Neural progenitor cell (in vitro differentiated cells): ENCODE measurements around the gene RNF26. TPM values are rescaled to one million over a fixed set of nuclear protein-coding genes. Genes with fewer than 3 reads are reported as not detected.

ENCODE experiments used
- DNase-seq: peaks from one replicate; pipeline ENCODE4 v3.0.0-alpha.2; 2016; ENCODE audit warnings: low spot score
- H2AFZ ChIP-seq: fragments of 200-600 bp; sonication (generic); replicated peaks from 2 replicates; pipeline ENCODE4 v1.6.1; 2016; ENCODE audit warnings: antibody characterized with exemption
- H3F3A ChIP-seq: fragments of 200-600 bp; sonication (generic); 2 replicates; pipeline ENCODE4 v1.6.1; 2016; ENCODE audit warnings: antibody characterized with exemption, low read depth
- H3K27ac ChIP-seq: fragments of 200-600 bp; sonication (generic); 2 replicates; pipeline ENCODE4 v1.5.1; 2016; ENCODE audit warnings: mild to moderate bottlenecking
- H3K27me3 ChIP-seq: fragments of 200-600 bp; sonication (generic); 2 replicates; pipeline ENCODE4 v1.6.1; 2016; ENCODE audit warnings: mild to moderate bottlenecking, moderate library complexity
- H3K36me3 ChIP-seq: fragments of 200-600 bp; sonication (generic); 2 replicates; pipeline ENCODE4 v1.5.1; 2016
- H3K4me1 ChIP-seq: fragments of 200-600 bp; sonication (generic); 2 replicates; pipeline ENCODE4 v1.6.1; 2016; ENCODE audit warnings: mixed run types
- H3K4me2 ChIP-seq: fragments of 200-600 bp; sonication (generic); 2 replicates; pipeline ENCODE4 v1.6.1; 2016
- H3K4me3 ChIP-seq: fragments of 200-600 bp; sonication (generic); 2 replicates; pipeline ENCODE4 v1.5.1; 2016
- H3K79me2 ChIP-seq: fragments of 200-600 bp; sonication (generic); 2 replicates; pipeline ENCODE4 v1.6.1; 2016; ENCODE audit warnings: low read depth
- H3K9ac ChIP-seq: fragments of 200-600 bp; sonication (generic); 2 replicates; pipeline ENCODE4 v1.6.1; 2016
- H3K9me3 ChIP-seq: fragments of 200-600 bp; sonication (generic); 2 replicates; pipeline ENCODE4 v1.5.1; 2016; ENCODE audit warnings: low read depth
- H4K20me1 ChIP-seq: fragments of 200-600 bp; sonication (generic); 2 replicates; pipeline ENCODE4 v1.6.1; 2016; ENCODE audit warnings: low read depth
- H3K27ac Mint-ChIP-seq: 3 replicates; pipeline ENCODE4 v1.8.0; 2021; ENCODE audit warnings: mixed read lengths
- H3K27me3 Mint-ChIP-seq: 2 replicates; pipeline ENCODE4 v1.8.0; 2022; ENCODE audit warnings: low read depth, mild to moderate bottlenecking, inconsistent platforms, moderate library complexity, mixed read lengths; ENCODE audit not compliant: insufficient read depth
- H3K36me3 Mint-ChIP-seq: 3 replicates; pipeline ENCODE4 v1.8.0; 2021; ENCODE audit warnings: mixed read lengths
- H3K4me1 Mint-ChIP-seq: 3 replicates; pipeline ENCODE4 v1.8.0; 2021; ENCODE audit warnings: mixed read lengths
- H3K4me3 Mint-ChIP-seq: 3 replicates; pipeline ENCODE4 v1.8.0; 2021; ENCODE audit warnings: mild to moderate bottlenecking, moderate library complexity, mixed read lengths
- H3K9me3 Mint-ChIP-seq: 3 replicates; pipeline ENCODE4 v1.8.0; 2020; ENCODE audit warnings: mixed read lengths
- EZH2 ChIP-seq: fragments of 200-600 bp; sonication (generic); IDR thresholded peaks from 2 replicates; pipeline ENCODE4 v1.6.1; 2017; ENCODE audit warnings: antibody characterized with exemption, mild to moderate bottlenecking, moderate library complexity
- EZH2phosphoT487 ChIP-seq: fragments of 200-600 bp; sonication (generic); IDR thresholded peaks from 2 replicates; pipeline ENCODE4 v1.6.1; 2017; ENCODE audit warnings: antibody characterized with exemption
- total RNA-seq: library from RNA; depleted of rRNA; stranded (reverse); fragments of >200 nt; gene quantifications from 2 replicates; pipeline ENCODE4 v1.2.3, GENCODE V29; 2015; ENCODE audit warnings: low replicate concordance
- TF ChIP-seq, protein P1 (sequence below): fragments of 200-600 bp; sonication (generic); IDR thresholded peaks from 2 replicates; pipeline ENCODE4 v1.5.1; 2017; ENCODE audit warnings: antibody characterized with exemption, mild to moderate bottlenecking

The RNF26 gene
- total RNA-seq, 1 donor from 2014 or later: 17.1 TPM

DNA sequence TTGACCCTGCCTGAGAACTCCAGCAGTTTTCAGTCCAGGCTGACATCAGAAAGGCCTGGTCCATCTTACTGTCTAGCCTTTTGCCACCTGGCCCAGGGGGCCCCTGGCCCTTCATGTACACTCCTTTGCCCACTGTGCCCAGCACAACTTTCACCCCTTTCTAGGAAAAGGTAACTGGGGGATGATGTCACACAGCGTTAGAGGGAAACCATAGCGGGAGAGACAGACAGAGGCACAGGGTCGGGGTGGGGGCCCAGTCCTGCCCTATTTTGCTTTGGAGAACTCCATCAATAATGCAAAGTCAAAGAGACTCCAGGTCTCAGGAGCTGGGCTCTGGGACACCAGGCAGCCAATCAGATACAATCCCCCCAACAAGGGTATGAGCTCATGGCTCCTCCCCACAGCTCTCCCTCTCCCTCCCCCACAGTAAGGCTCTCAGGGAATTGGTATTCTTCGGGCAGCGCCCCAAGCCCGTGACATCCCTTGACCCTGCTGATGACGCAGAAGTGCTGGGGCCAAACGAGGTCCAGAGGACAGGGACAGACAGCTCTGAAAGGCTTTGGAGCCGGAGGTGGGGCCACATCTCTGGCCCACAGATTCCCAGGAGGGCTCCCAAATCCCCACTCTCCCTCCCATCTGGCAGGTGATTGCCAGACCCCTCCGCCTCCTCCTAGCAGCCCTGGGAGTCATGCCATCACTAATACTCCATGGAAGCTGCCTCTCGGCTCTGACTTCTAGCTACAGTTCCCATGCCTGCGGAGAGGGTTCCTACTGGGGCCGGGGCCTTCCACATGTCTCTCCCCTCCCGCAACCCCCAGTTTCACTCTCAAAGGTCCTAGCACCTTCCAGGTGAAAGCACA, 41.2 kb downstream of the RNF26 start:
- TF ChIP-seq, protein P1, sequence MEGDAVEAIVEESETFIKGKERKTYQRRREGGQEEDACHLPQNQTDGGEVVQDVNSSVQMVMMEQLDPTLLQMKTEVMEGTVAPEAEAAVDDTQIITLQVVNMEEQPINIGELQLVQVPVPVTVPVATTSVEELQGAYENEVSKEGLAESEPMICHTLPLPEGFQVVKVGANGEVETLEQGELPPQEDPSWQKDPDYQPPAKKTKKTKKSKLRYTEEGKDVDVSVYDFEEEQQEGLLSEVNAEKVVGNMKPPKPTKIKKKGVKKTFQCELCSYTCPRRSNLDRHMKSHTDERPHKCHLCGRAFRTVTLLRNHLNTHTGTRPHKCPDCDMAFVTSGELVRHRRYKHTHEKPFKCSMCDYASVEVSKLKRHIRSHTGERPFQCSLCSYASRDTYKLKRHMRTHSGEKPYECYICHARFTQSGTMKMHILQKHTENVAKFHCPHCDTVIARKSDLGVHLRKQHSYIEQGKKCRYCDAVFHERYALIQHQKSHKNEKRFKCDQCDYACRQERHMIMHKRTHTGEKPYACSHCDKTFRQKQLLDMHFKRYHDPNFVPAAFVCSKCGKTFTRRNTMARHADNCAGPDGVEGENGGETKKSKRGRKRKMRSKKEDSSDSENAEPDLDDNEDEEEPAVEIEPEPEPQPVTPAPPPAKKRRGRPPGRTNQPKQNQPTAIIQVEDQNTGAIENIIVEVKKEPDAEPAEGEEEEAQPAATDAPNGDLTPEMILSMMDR: no peak
- TF ChIP-seq EZH2phosphoT487: no peak
- no peak for TF ChIP-seq EZH2
- Histone ChIP-seq H4K20me1 (peaks cover 6% of the 10 kb centered on the region), H3K27ac (no peak overlapping the region), H3K4me1 (peaks cover 72% of the 10 kb centered on the region), H3K79me2 (no peaks in the 10 kb centered on the region), H2AFZ (no peak overlapping the region), H3K27me3 (no peaks in the 10 kb centered on the region), H3K9me3 (no peaks in the 10 kb centered on the region), H3K4me2 (peak overlapping the region; percentile 64), H3K36me3 (no peaks in the 10 kb centered on the region), H3K9ac (no peak overlapping the region), H3K4me3 (no peak overlapping the region), H3F3A (peaks cover 51% of the 10 kb centered on the region)
- H3K27ac Mint-ChIP-seq: peak overlapping the region; percentile 60
- peaks cover 10% of the 10 kb centered on the region for H3K27me3 Mint-ChIP-seq
- no peak overlapping the region for H3K4me3 Mint-ChIP-seq
- DNase-seq: peak; percentile 57
- H3K9me3 Mint-ChIP-seq: no peaks in the 10 kb centered on the region
- no peaks in the 10 kb centered on the region for H3K36me3 Mint-ChIP-seq
- H3K4me1 Mint-ChIP-seq: peaks cover 58% of the 10 kb centered on the region

DNA sequence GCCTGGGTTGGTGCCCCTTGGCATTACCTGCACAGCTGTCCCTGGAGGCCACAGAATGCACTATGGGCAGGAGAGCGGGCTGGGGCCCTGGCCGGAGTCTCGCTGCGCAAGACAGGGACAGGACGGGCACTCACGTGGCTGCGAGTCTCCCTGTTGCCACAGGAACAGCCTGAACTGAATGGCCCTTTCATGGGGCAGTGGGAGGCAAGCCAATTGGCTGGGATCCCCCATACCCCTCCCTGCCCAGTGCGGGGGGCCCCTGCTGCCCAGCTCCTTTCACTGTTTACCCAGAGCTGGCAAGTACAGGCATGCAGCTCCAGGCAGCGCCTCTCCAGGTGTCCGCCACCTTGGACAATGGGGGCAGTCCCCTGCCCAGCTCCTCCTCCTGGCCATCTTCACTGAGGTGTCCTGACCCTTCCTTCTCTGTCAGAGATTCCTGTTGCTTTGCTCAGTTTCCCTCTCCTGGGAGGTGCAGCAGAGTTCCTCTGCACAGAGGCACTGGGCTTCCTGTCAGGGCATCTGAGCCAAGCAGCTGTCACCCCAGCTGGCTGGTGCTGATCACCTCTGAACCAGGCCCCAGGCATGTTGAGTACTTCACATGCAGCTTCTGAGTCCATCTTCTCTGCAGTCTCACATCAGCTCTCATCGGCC, 42.0 kb downstream of the RNF26 start:
- H3K4me3 ChIP-seq: no peak overlapping the region
- no peak overlapping the region for H3K27ac ChIP-seq
- H3K9ac ChIP-seq: no peak overlapping the region

DNA sequence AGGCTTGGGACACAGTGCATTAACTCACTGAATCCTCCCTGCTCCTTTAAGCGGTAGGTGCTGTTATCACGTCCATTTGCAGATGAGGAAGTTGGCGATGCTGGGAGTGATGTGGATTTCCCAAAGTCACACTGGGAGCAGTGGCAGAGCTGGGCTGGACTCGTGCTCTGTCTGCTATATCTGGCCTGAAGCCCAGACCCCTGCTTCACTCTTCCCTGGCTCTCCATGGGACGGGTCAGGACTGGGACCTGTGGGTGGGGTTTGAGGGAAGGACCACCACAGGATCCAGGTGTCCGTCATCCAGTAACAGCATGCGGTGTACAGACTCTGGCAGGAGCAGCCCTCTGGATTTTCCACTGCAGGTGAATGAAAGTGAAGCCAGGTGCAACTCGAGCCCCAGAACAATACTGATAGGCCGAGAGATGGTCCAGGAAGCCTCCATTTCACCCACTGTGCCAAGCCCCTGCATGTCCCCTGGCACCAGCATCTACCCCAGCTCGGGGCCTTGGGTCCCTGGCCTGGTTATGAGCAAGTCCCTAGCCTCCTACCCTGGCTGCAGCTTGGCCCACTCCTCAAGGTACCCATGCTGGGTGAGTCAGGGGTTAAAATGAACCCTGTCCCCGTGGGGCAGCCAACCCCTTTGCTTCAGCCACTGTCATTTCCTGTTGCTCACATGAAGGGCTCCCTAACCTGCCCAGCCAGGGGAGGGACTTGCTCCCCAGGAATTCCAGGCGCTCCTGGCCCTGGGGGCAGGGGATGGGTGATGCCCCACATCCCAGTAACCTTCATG, 43.0 kb downstream of the RNF26 start:
- Mint-ChIP-seq H3K4me1 (peaks cover 50% of the 10 kb centered on the region), H3K27me3 (peaks cover 6% of the 10 kb centered on the region), H3K27ac (no peak overlapping the region), H3K4me3 (no peak overlapping the region), H3K36me3 (no peaks in the 10 kb centered on the region), H3K9me3 (no peaks in the 10 kb centered on the region)
- Histone ChIP-seq H3K36me3 (no peaks in the 10 kb centered on the region), H3K27me3 (peaks cover 3% of the 10 kb centered on the region), H3K79me2 (no peaks in the 10 kb centered on the region), H3K9me3 (no peaks in the 10 kb centered on the region), H3F3A (peaks cover 64% of the 10 kb centered on the region), H3K9ac (no peak overlapping the region), H3K4me2 (peak overlapping the region; percentile 81), H2AFZ (no peak overlapping the region), H4K20me1 (peaks cover 6% of the 10 kb centered on the region), H3K27ac (no peak overlapping the region), H3K4me3 (no peak overlapping the region), H3K4me1 (peaks cover 71% of the 10 kb centered on the region)
- TF ChIP-seq EZH2: no peak
- TF ChIP-seq, protein P1: no peak
- TF ChIP-seq EZH2phosphoT487: no peak
- DNase-seq: no peak

More for the DNA sequence above, 42.0 kb downstream of the RNF26 start:
- H3K4me1 Mint-ChIP-seq: peaks cover 59% of the 10 kb centered on the region
- TF ChIP-seq EZH2 (no peak), EZH2phosphoT487 (no peak)
- TF ChIP-seq, protein P1: no peak
- H3K36me3 ChIP-seq: no peaks in the 10 kb centered on the region
- peak overlapping the region; percentile 64 for H3K4me2 ChIP-seq
- peaks cover 6% of the 10 kb centered on the region for H4K20me1 ChIP-seq
- H3F3A ChIP-seq: peaks cover 58% of the 10 kb centered on the region
- DNase-seq: peak; percentile 70
- peak overlapping the region; percentile 63 for H3K4me3 Mint-ChIP-seq
- H3K79me2 ChIP-seq: no peaks in the 10 kb centered on the region
- no peak overlapping the region for H2AFZ ChIP-seq
- peak overlapping the region; percentile 60 for H3K27ac Mint-ChIP-seq
- no peaks in the 10 kb centered on the region for H3K9me3 ChIP-seq
- no peaks in the 10 kb centered on the region for H3K27me3 ChIP-seq
- no peaks in the 10 kb centered on the region for H3K9me3 Mint-ChIP-seq
- peaks cover 11% of the 10 kb centered on the region for H3K27me3 Mint-ChIP-seq
- H3K36me3 Mint-ChIP-seq: no peaks in the 10 kb centered on the region
- peaks cover 71% of the 10 kb centered on the region for H3K4me1 ChIP-seq
